ENCODE measurements around the gene CDC14A.
"Not testable (repeated sequence)": the region's sequence is repeated elsewhere in the genome, so short reads cannot be mapped to it uniquely, and the experiment has no call there.

Gene CDC14A

GRCh38 chr1:100405902-100406301, 53.6 kb downstream of the CDC14A start:
- not testable (repeated sequence) for DNase-seq (ENCODE audit: low read depth)

- DNase-seq (ENCODE audit: low read depth), result not testable (repeated sequence)
Observed at GRCh38 chr1:100407390-100407789, 55.1 kb downstream of the CDC14A start.

- DNase-seq (ENCODE audit: low read depth), result no peak
Observed at GRCh38 chr1:100411019-100411418, 58.7 kb downstream of the CDC14A start.

GRCh38 chr1:100411574-100411973, 59.3 kb downstream of the CDC14A start:
- DNase-seq (ENCODE audit: low read depth), result no peak

GRCh38 chr1:100413035-100413434, 60.7 kb downstream of the CDC14A start:
- DNase-seq (ENCODE audit: low read depth), result no peak

GRCh38 chr1:100414693-100415497, 62.6 kb downstream of the CDC14A start:
- DNase-seq (ENCODE audit: low read depth), result no peak

- DNase-seq (ENCODE audit: low read depth), result no peak
Observed at GRCh38 chr1:100415498-100415778, 63.1 kb downstream of the CDC14A start.

GRCh38 chr1:100419072-100419471, 66.8 kb downstream of the CDC14A start:
- DNase-seq (ENCODE audit: low read depth), result no peak

GRCh38 chr1:100422065-100422464, 69.8 kb downstream of the CDC14A start:
- no peak for DNase-seq (ENCODE audit: low read depth)

- no peak for DNase-seq (ENCODE audit: low read depth)
Observed at GRCh38 chr1:100423832-100424337, 71.6 kb downstream of the CDC14A start.

- no peak for DNase-seq (ENCODE audit: low read depth)
Observed at GRCh38 chr1:100428160-100428559, 75.9 kb downstream of the CDC14A start.

- no peak for DNase-seq (ENCODE audit: low read depth)
Observed at GRCh38 chr1:100430325-100430756, 78.0 kb downstream of the CDC14A start.

- no peak for DNase-seq (ENCODE audit: low read depth)
Observed at GRCh38 chr1:100431954-100432353, 79.6 kb downstream of the CDC14A start.

GRCh38 chr1:100433563-100433962, 81.3 kb downstream of the CDC14A start:
- no peak for DNase-seq (ENCODE audit: low read depth)

GRCh38 chr1:100434831-100435230, 82.5 kb downstream of the CDC14A start:
- no peak for DNase-seq (ENCODE audit: low read depth)

- DNase-seq (ENCODE audit: low read depth), result no peak
Observed at GRCh38 chr1:100438375-100438774, 86.1 kb downstream of the CDC14A start.

- DNase-seq (ENCODE audit: low read depth), result no peak
Observed at GRCh38 chr1:100438789-100439188, 86.5 kb downstream of the CDC14A start.

GRCh38 chr1:100440075-100440809, 87.9 kb downstream of the CDC14A start:
- peak; percentile 66 for DNase-seq (ENCODE audit: low read depth)

GRCh38 chr1:100441146-100441545, 88.8 kb downstream of the CDC14A start:
- no peak for DNase-seq (ENCODE audit: low read depth)

GRCh38 chr1:100441651-100442050, 89.3 kb downstream of the CDC14A start:
- DNase-seq (ENCODE audit: low read depth), result no peak

- no peak for DNase-seq (ENCODE audit: low read depth)
Observed at GRCh38 chr1:100443811-100444571, 91.7 kb downstream of the CDC14A start.

- DNase-seq (ENCODE audit: low read depth), result no peak
Observed at GRCh38 chr1:100445565-100445964, 93.3 kb downstream of the CDC14A start.

GRCh38 chr1:100448366-100448765, 96.1 kb downstream of the CDC14A start:
- DNase-seq (ENCODE audit: low read depth), result no peak

Data from activated gamma-delta T cell treated with anti-CD3 and anti-CD28 coated beads, Interleukin-2, amount 50 U/mL, for 16 hours (primary cell).